Activated naive CD8-positive, alpha-beta T cell treated with anti-CD3 and anti-CD28 coated beads, Interleukin-2, amount 10 ng/mL, durations not matched to agents 7 days and 5 days (primary cell): ENCODE results near the gene UTF1. TPM values are rescaled to one million over a fixed set of nuclear protein-coding genes. Genes with fewer than 3 reads are reported as not detected.
"Not testable (repeated sequence)": the region's sequence is repeated elsewhere in the genome, so short reads cannot be mapped to it uniquely, and the experiment has no call there.

Experiments
- ATAC-seq: fragments of 150-1000 bp; cut with Tn5 transposase; one replicate; pipeline ENCODE4 v1.10.0; 2021; ENCODE audit warnings: low read depth, moderate library complexity
- POLR2A ChIA-PET: fragments of 350-600 bp; sonication (Branson Sonifier 250); formaldehyde crosslinking; loops from one replicate; lab custom pipeline; 2021; ENCODE audit warnings: antibody characterized with exemption; lab: Charles Lee
- DNase-seq: peaks from one replicate; pipeline ENCODE4 v3.0.0; 2021
- H3K27ac Mint-ChIP-seq: one replicate; pipeline ENCODE4 v1.8.0; 2022; ENCODE audit warnings: mild to moderate bottlenecking, mixed read lengths
- H3K27me3 Mint-ChIP-seq: one replicate; pipeline ENCODE4 v1.8.0; 2022; ENCODE audit warnings: mild to moderate bottlenecking, moderate library complexity, mixed read lengths
- H3K36me3 Mint-ChIP-seq: one replicate; pipeline ENCODE4 v1.8.0; 2021; ENCODE audit warnings: mild to moderate bottlenecking, mixed read lengths
- H3K4me1 Mint-ChIP-seq: one replicate; pipeline ENCODE4 v1.8.0; 2021; ENCODE audit warnings: mixed read lengths
- H3K4me3 Mint-ChIP-seq: one replicate; pipeline ENCODE4 v1.8.0; 2022; ENCODE audit warnings: mild to moderate bottlenecking, moderate library complexity, mixed read lengths
- H3K9me3 Mint-ChIP-seq: one replicate; pipeline ENCODE4 v1.8.0; 2021; ENCODE audit warnings: mixed read lengths
- total RNA-seq, 2 experiments: library from RNA; stranded (reverse); gene quantifications; one replicate each; pipeline ENCODE4 v1.2.3, GENCODE V29; 2021

UTF1 gene
- total RNA-seq, 2 experiments from 2014 or later: not detected

- Mint-ChIP-seq H3K4me1 (peaks cover 26% of the 10 kb centered on the region), H3K4me3 (peak overlapping the region; percentile 60), H3K27me3 (no peaks in the 10 kb centered on the region), H3K9me3 (no peaks in the 10 kb centered on the region), H3K36me3 (no peaks in the 10 kb centered on the region), H3K27ac (peak overlapping the region; percentile 88)
- ATAC-seq: peak; percentile 18
- peak; percentile 66 for DNase-seq
- POLR2A ChIA-PET: interaction anchor here (0.9 to 3.3 kb wide), 6 partner anchors 9 to 115 kb away, joined by 3 to 26 read pairs (median 4); partner anchors contain the start of gene ADAM8
Observed at GRCh38 chr10:133258066-133258817, 28.2 kb downstream of the UTF1 start.

GRCh38 chr10:133258818-133259601 is 29.0 kb downstream of the UTF1 start:
- Mint-ChIP-seq H3K4me3 (peak overlapping the region; percentile 69), H3K27ac (peak overlapping the region; percentile 89), H3K36me3 (no peaks in the 10 kb centered on the region), H3K4me1 (peaks cover 30% of the 10 kb centered on the region), H3K9me3 (no peaks in the 10 kb centered on the region), H3K27me3 (no peaks in the 10 kb centered on the region)
- POLR2A ChIA-PET: interaction anchor here (0.6 to 3.3 kb wide), 9 partner anchors 8 to 131 kb away, joined by 3 to 26 read pairs (median 4); partner anchors contain the start of gene ADAM8
- peak; percentile 79 for DNase-seq
- peak; percentile 44 for ATAC-seq

- Mint-ChIP-seq H3K4me3 (peak overlapping the region; percentile 81), H3K9me3 (no peaks in the 10 kb centered on the region), H3K27me3 (no peaks in the 10 kb centered on the region), H3K27ac (peak overlapping the region; percentile 89), H3K4me1 (peaks cover 36% of the 10 kb centered on the region), H3K36me3 (peaks cover 4% of the 10 kb centered on the region)
- ATAC-seq (no peak), DNase-seq (no peak)
- POLR2A ChIA-PET: interaction anchor here (0.6 to 3.3 kb wide), 7 partner anchors 11 to 130 kb away, joined by 3 to 26 read pairs (median 5); partner anchors contain the start of gene ADAM8
Observed at GRCh38 chr10:133259602-133259989, 29.6 kb downstream of the UTF1 start.

- Mint-ChIP-seq H3K4me1 (peaks cover 44% of the 10 kb centered on the region), H3K27me3 (no peaks in the 10 kb centered on the region), H3K4me3 (peak overlapping the region; percentile 81), H3K36me3 (peaks cover 4% of the 10 kb centered on the region), H3K9me3 (no peaks in the 10 kb centered on the region), H3K27ac (peak overlapping the region; percentile 89)
- POLR2A ChIA-PET: interaction anchor here (1.0 to 4.8 kb wide), 2 partner anchors 14 to 17 kb away, joined by 3 to 35 read pairs; partner anchors contain the start of gene ADAM8
- ATAC-seq (peak; percentile 38), DNase-seq (peak; percentile 77)
Observed at GRCh38 chr10:133260895-133261725, 31.1 kb downstream of the UTF1 start.

- POLR2A ChIA-PET: interaction anchor here (1.0 to 4.8 kb wide), 3 partner anchors 14 to 16 kb away, joined by 3 to 35 read pairs (median 3); partner anchors contain the start of gene ADAM8
- no peak overlapping the region for H3K27ac Mint-ChIP-seq
- ATAC-seq (peak; percentile 31), DNase-seq (peak; percentile 86)
- no peaks in the 10 kb centered on the region for H3K27me3 Mint-ChIP-seq
- H3K4me1 Mint-ChIP-seq: peaks cover 44% of the 10 kb centered on the region
- no peaks in the 10 kb centered on the region for H3K9me3 Mint-ChIP-seq
- peaks cover 4% of the 10 kb centered on the region for H3K36me3 Mint-ChIP-seq
- peak overlapping the region; percentile 67 for H3K4me3 Mint-ChIP-seq
Observed at GRCh38 chr10:133261726-133262325, 31.8 kb downstream of the UTF1 start.

GRCh38 chr10:133262696-133263095 is 32.7 kb downstream of the UTF1 start:
- POLR2A ChIA-PET: interaction anchor here (1.1 to 4.8 kb wide), 2 partner anchors 13 to 15 kb away, joined by 3 to 35 read pairs; partner anchors contain the start of gene ADAM8
- Mint-ChIP-seq H3K27me3 (no peaks in the 10 kb centered on the region), H3K4me3 (no peak overlapping the region), H3K36me3 (peaks cover 4% of the 10 kb centered on the region), H3K9me3 (no peaks in the 10 kb centered on the region), H3K27ac (no peak overlapping the region), H3K4me1 (peaks cover 39% of the 10 kb centered on the region)
- DNase-seq (no peak), ATAC-seq (no peak)

- peak overlapping the region; percentile 39 for H3K4me3 Mint-ChIP-seq
- peaks cover 39% of the 10 kb centered on the region for H3K4me1 Mint-ChIP-seq
- ATAC-seq: no peak
- no peak overlapping the region for H3K27ac Mint-ChIP-seq
- POLR2A ChIA-PET: interaction anchor here (4.8 kb wide), 1 partner anchor 12 kb away, joined by 35 read pairs; the partner anchor contains the start of gene ADAM8
- no peak for DNase-seq
- H3K9me3 Mint-ChIP-seq: no peaks in the 10 kb centered on the region
- H3K36me3 Mint-ChIP-seq: peaks cover 4% of the 10 kb centered on the region
- no peaks in the 10 kb centered on the region for H3K27me3 Mint-ChIP-seq
Observed at GRCh38 chr10:133263674-133264073, 33.7 kb downstream of the UTF1 start.

GRCh38 chr10:133264461-133264860 is 34.4 kb downstream of the UTF1 start:
- POLR2A ChIA-PET: interaction anchor here (1.1 to 4.8 kb wide), 2 partner anchors 11 to 14 kb away, joined by 4 to 35 read pairs; partner anchors contain the start of gene ADAM8
- no peaks in the 10 kb centered on the region for H3K9me3 Mint-ChIP-seq
- ATAC-seq: peak; percentile 55
- H3K36me3 Mint-ChIP-seq: peaks cover 4% of the 10 kb centered on the region
- peak overlapping the region; percentile 66 for H3K4me3 Mint-ChIP-seq
- H3K27ac Mint-ChIP-seq: peak overlapping the region; percentile 51
- peaks cover 33% of the 10 kb centered on the region for H3K4me1 Mint-ChIP-seq
- DNase-seq: peak; percentile 51
- no peaks in the 10 kb centered on the region for H3K27me3 Mint-ChIP-seq

GRCh38 chr10:133265052-133265451 is 35.0 kb downstream of the UTF1 start:
- H3K4me3 Mint-ChIP-seq: peak overlapping the region; percentile 66
- POLR2A ChIA-PET: interaction anchor here (1.1 to 4.8 kb wide), 2 partner anchors 10 to 13 kb away, joined by 4 to 35 read pairs; partner anchors contain the start of gene ADAM8
- not testable (repeated sequence) for DNase-seq, ATAC-seq, H3K27ac Mint-ChIP-seq, H3K36me3 Mint-ChIP-seq, H3K27me3 Mint-ChIP-seq, H3K9me3 Mint-ChIP-seq
- peaks cover 28% of the 10 kb centered on the region for H3K4me1 Mint-ChIP-seq

GRCh38 chr10:133266056-133266795 is 36.2 kb downstream of the UTF1 start:
- POLR2A ChIA-PET: interaction anchor here (0.5 to 1.5 kb wide), 2 partner anchors 10 to 35 kb away, joined by 3 to 5 read pairs; partner anchors contain the start of gene ADAM8
- DNase-seq (no peak), ATAC-seq (no peak)
- no peaks in the 10 kb centered on the region for H3K27me3 Mint-ChIP-seq
- H3K27ac Mint-ChIP-seq: no peak overlapping the region
- no peak overlapping the region for H3K4me3 Mint-ChIP-seq
- peaks cover 4% of the 10 kb centered on the region for H3K36me3 Mint-ChIP-seq
- peaks cover 17% of the 10 kb centered on the region for H3K4me1 Mint-ChIP-seq
- no peaks in the 10 kb centered on the region for H3K9me3 Mint-ChIP-seq

GRCh38 chr10:133267293-133267692 is 37.3 kb downstream of the UTF1 start:
- H3K9me3 Mint-ChIP-seq: no peaks in the 10 kb centered on the region
- DNase-seq: no peak
- H3K36me3 Mint-ChIP-seq: peaks cover 6% of the 10 kb centered on the region
- POLR2A ChIA-PET: interaction anchor here (0.5 to 1.5 kb wide), 3 partner anchors 8 to 34 kb away, joined by 3 to 5 read pairs (median 3); partner anchors contain the start of gene ADAM8
- no peaks in the 10 kb centered on the region for H3K27me3 Mint-ChIP-seq
- H3K4me3 Mint-ChIP-seq: no peak overlapping the region
- H3K27ac Mint-ChIP-seq: no peak overlapping the region
- ATAC-seq: no peak
- peaks cover 17% of the 10 kb centered on the region for H3K4me1 Mint-ChIP-seq
